Stimulated activated memory B cell treated with anti-CD40 and anti-IgM and Interleukin-4, amounts not matched to agents 10 μg/mL and 1 μg/mL and 100 μg/mL, for 72 hours (primary cell): Measurements from ENCODE around the gene MEOX2.

Experiments used
- ATAC-seq: fragments of 150-1000 bp; cut with Tn5 transposase; 2 replicates; pipeline ENCODE4 v1.10.0; 2021
- H3K27ac Mint-ChIP-seq: one replicate; pipeline ENCODE4 v1.8.0; 2022; ENCODE audit warnings: mild to moderate bottlenecking, mixed read lengths
- H3K27me3 Mint-ChIP-seq: one replicate; pipeline ENCODE4 v1.8.0; 2022; ENCODE audit warnings: mixed read lengths
- H3K36me3 Mint-ChIP-seq: one replicate; pipeline ENCODE4 v1.8.0; 2022; ENCODE audit warnings: mixed read lengths
- H3K4me1 Mint-ChIP-seq: one replicate; pipeline ENCODE4 v1.8.0; 2022; ENCODE audit warnings: mixed read lengths
- H3K4me3 Mint-ChIP-seq: one replicate; pipeline ENCODE4 v1.8.0; 2022; ENCODE audit warnings: mild to moderate bottlenecking, moderate library complexity, mixed read lengths
- H3K9me3 Mint-ChIP-seq: one replicate; pipeline ENCODE4 v1.8.0; 2022; ENCODE audit warnings: mixed read lengths

The MEOX2 gene

GRCh38 chr7:15686295-15686956 is at the start of gene MEOX2:
TSS of gene MEOX2 (minus strand) at chr7:15686683. CDS start at chr7:15686402, 281 bp downstream.
- Mint-ChIP-seq H3K9me3 (no peaks in the 10 kb centered on the region), H3K27me3 (peaks cover 35% of the 10 kb centered on the region), H3K4me1 (no peaks in the 10 kb centered on the region), H3K27ac (no peak within 1 kb of the TSS), H3K4me3 (no peak within 1 kb of the TSS), H3K36me3 (no peaks in the 10 kb centered on the region)
- ATAC-seq = no peak

- Mint-ChIP-seq H3K27me3 (no peaks in the 10 kb centered on the region), H3K4me3 (no peak overlapping the region), H3K27ac (no peak overlapping the region), H3K9me3 (no peaks in the 10 kb centered on the region), H3K36me3 (no peaks in the 10 kb centered on the region), H3K4me1 (no peaks in the 10 kb centered on the region)
- no peak for ATAC-seq
Measured at GRCh38 chr7:15729746-15730145, 43.3 kb upstream of the MEOX2 start.

- Mint-ChIP-seq H3K4me1 (no peaks in the 10 kb centered on the region), H3K9me3 (no peaks in the 10 kb centered on the region), H3K27me3 (no peaks in the 10 kb centered on the region), H3K4me3 (no peak overlapping the region), H3K27ac (no peak overlapping the region), H3K36me3 (no peaks in the 10 kb centered on the region)
- no peak for ATAC-seq
Measured at GRCh38 chr7:15725051-15725450, 38.6 kb upstream of the MEOX2 start.

- Mint-ChIP-seq H3K9me3 (no peaks in the 10 kb centered on the region), H3K4me3 (no peak overlapping the region), H3K36me3 (no peaks in the 10 kb centered on the region), H3K27ac (no peak overlapping the region), H3K4me1 (no peaks in the 10 kb centered on the region), H3K27me3 (no peaks in the 10 kb centered on the region)
- ATAC-seq = no peak
Measured at GRCh38 chr7:15723841-15724240, 37.4 kb upstream of the MEOX2 start.

- no peaks in the 10 kb centered on the region for H3K9me3 Mint-ChIP-seq
- no peaks in the 10 kb centered on the region for H3K27me3 Mint-ChIP-seq
- H3K36me3 Mint-ChIP-seq = no peaks in the 10 kb centered on the region
- no peak for ATAC-seq
- no peak overlapping the region for H3K27ac Mint-ChIP-seq
- H3K4me1 Mint-ChIP-seq = no peaks in the 10 kb centered on the region
- no peak overlapping the region for H3K4me3 Mint-ChIP-seq
Measured at GRCh38 chr7:15720849-15721471, 34.5 kb upstream of the MEOX2 start.

- Mint-ChIP-seq H3K4me1 (no peaks in the 10 kb centered on the region), H3K27ac (no peak overlapping the region), H3K9me3 (no peaks in the 10 kb centered on the region), H3K36me3 (no peaks in the 10 kb centered on the region), H3K27me3 (no peaks in the 10 kb centered on the region), H3K4me3 (no peak overlapping the region)
- ATAC-seq = no peak
Measured at GRCh38 chr7:15719311-15719710, 32.8 kb upstream of the MEOX2 start.

GRCh38 chr7:15715435-15715834 is 29.0 kb upstream of the MEOX2 start:
- H3K27ac Mint-ChIP-seq = no peak overlapping the region
- no peaks in the 10 kb centered on the region for H3K9me3 Mint-ChIP-seq
- H3K36me3 Mint-ChIP-seq = no peaks in the 10 kb centered on the region
- H3K4me3 Mint-ChIP-seq = no peak overlapping the region
- H3K4me1 Mint-ChIP-seq = no peaks in the 10 kb centered on the region
- H3K27me3 Mint-ChIP-seq = no peaks in the 10 kb centered on the region
- ATAC-seq = no peak

- no peak for ATAC-seq
- H3K4me1 Mint-ChIP-seq = no peaks in the 10 kb centered on the region
- no peak overlapping the region for H3K27ac Mint-ChIP-seq
- H3K4me3 Mint-ChIP-seq = no peak overlapping the region
- H3K9me3 Mint-ChIP-seq = peaks cover 3% of the 10 kb centered on the region
- no peaks in the 10 kb centered on the region for H3K27me3 Mint-ChIP-seq
- H3K36me3 Mint-ChIP-seq = no peaks in the 10 kb centered on the region
Measured at GRCh38 chr7:15709978-15710377, 23.5 kb upstream of the MEOX2 start.

- H3K27ac Mint-ChIP-seq = no peak overlapping the region
Measured at GRCh38 chr7:15707570-15707969, 21.1 kb upstream of the MEOX2 start.

GRCh38 chr7:15703732-15704131 is 17.2 kb upstream of the MEOX2 start:
- Mint-ChIP-seq H3K27me3 (no peaks in the 10 kb centered on the region), H3K9me3 (no peaks in the 10 kb centered on the region), H3K36me3 (no peaks in the 10 kb centered on the region), H3K4me3 (no peak overlapping the region), H3K4me1 (no peaks in the 10 kb centered on the region), H3K27ac (no peak overlapping the region)
- no peak for ATAC-seq

More at GRCh38 chr7:15707570-15707969, 21.1 kb upstream of the MEOX2 start:
- ATAC-seq = no peak
- H3K36me3 Mint-ChIP-seq = no peaks in the 10 kb centered on the region
- H3K4me1 Mint-ChIP-seq = no peaks in the 10 kb centered on the region
- H3K9me3 Mint-ChIP-seq = peaks cover 3% of the 10 kb centered on the region
- H3K27me3 Mint-ChIP-seq = no peaks in the 10 kb centered on the region
- no peak overlapping the region for H3K4me3 Mint-ChIP-seq

GRCh38 chr7:15692501-15693020 is 6.1 kb upstream of the MEOX2 start:
- Mint-ChIP-seq H3K27me3 (peaks cover 13% of the 10 kb centered on the region), H3K27ac (no peak overlapping the region), H3K4me1 (no peaks in the 10 kb centered on the region), H3K9me3 (no peaks in the 10 kb centered on the region), H3K4me3 (no peak overlapping the region), H3K36me3 (no peaks in the 10 kb centered on the region)
- no peak for ATAC-seq

GRCh38 chr7:15688911-15689310 is 2.4 kb upstream of the MEOX2 start:
- no peak overlapping the region for H3K4me3 Mint-ChIP-seq
- no peaks in the 10 kb centered on the region for H3K36me3 Mint-ChIP-seq
- H3K27ac Mint-ChIP-seq = no peak overlapping the region
- no peak for ATAC-seq
- H3K27me3 Mint-ChIP-seq = peaks cover 35% of the 10 kb centered on the region
- H3K4me1 Mint-ChIP-seq = no peaks in the 10 kb centered on the region
- H3K9me3 Mint-ChIP-seq = no peaks in the 10 kb centered on the region

GRCh38 chr7:15688279-15688626 is 1.8 kb upstream of the MEOX2 start:
- no peak overlapping the region for H3K4me3 Mint-ChIP-seq
- H3K36me3 Mint-ChIP-seq = no peaks in the 10 kb centered on the region
- no peak for ATAC-seq
- H3K27ac Mint-ChIP-seq = no peak overlapping the region
- H3K4me1 Mint-ChIP-seq = no peaks in the 10 kb centered on the region
- H3K9me3 Mint-ChIP-seq = no peaks in the 10 kb centered on the region
- H3K27me3 Mint-ChIP-seq = peaks cover 35% of the 10 kb centered on the region

- H3K4me3 Mint-ChIP-seq = no peak overlapping the region
- ATAC-seq = no peak
- H3K36me3 Mint-ChIP-seq = no peaks in the 10 kb centered on the region
- no peak overlapping the region for H3K27ac Mint-ChIP-seq
- no peaks in the 10 kb centered on the region for H3K4me1 Mint-ChIP-seq
- H3K9me3 Mint-ChIP-seq = no peaks in the 10 kb centered on the region
- H3K27me3 Mint-ChIP-seq = peaks cover 35% of the 10 kb centered on the region
Measured at GRCh38 chr7:15687546-15688278, 1.2 kb upstream of the MEOX2 start.

GRCh38 chr7:15686957-15687545 is 568 bp upstream of the MEOX2 start:
- Mint-ChIP-seq H3K27ac (no peak overlapping the region), H3K27me3 (peaks cover 35% of the 10 kb centered on the region), H3K36me3 (no peaks in the 10 kb centered on the region), H3K4me3 (no peak overlapping the region), H3K4me1 (no peaks in the 10 kb centered on the region), H3K9me3 (no peaks in the 10 kb centered on the region)
- ATAC-seq = no peak
